Measurements from ENCODE around the gene AURKB.
"Not testable (repeated sequence)": the region's sequence is repeated elsewhere in the genome, so short reads cannot be mapped to it uniquely, and the experiment has no call there.

AURKB gene

DNA sequence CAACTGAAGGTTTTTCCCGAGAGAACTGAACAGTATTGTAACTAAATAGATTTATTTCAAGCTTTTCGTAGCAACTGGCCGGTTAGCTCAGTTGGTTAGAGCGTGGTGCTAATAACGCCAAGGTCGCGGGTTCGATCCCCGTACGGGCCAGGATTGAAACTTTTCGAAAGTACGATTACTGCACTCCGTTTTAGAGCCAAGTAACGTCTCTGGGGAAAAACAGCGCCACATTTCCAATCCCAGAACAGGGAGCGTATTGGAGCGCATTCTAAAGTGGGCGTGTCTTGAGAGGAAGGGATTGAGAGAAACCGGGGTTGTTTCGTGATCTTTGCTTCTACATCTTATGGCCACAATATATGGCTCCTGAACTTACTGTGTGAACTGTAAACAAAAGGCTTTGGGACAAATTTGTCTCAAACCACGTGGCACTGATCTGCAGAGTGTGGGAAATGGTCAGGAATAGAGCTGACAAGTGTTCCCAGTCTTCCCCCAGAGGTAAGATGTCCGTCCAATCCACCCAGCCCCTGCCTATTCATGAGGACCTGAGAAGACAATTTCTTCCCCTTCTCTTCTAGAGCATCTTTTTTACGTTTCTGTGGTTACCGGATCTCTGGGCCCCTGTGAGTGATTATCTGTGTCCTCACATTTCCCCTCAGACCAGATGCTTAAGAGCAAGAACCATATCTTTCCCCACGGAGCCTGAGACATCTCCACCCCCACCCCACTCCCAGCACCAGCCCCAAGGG is 22.7 kb downstream of the AURKB start:
- DNase-seq (ENCODE audit: low spot score) = peak; percentile 71

DNA sequence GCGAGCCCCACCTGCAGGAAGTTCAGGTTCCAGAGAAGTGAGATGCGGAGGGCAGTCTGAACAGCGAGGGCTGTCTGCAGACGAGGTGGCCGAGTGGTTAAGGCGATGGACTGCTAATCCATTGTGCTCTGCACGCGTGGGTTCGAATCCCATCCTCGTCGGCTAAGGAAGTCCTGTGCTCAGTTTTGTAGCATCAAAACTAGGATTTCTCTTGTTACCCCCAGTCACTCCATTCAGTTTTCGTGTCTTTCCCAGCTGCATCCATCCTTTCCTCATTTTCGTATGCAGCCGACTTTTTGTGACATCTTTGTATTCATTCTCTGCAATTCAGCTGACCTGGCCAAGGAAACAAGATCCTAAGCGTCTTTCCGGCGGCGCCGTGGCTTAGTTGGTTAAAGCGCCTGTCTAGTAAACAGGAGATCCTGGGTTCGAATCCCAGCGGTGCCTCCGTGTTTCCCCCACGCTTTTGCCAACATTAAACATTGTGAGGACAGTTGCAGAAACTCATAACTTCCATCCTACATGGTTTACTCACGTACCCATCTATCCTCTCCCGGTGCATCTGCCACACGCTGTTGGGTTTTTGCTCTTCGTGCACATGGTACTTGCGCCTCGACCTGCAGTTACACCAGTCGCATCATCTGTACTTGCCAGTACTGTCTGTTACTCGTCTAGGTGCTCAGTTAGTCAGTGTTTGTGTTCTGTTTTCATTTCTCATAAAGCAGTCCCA is 23.4 kb downstream of the AURKB start:
- DNase-seq (ENCODE audit: low spot score) = peak; percentile 68

DNA sequence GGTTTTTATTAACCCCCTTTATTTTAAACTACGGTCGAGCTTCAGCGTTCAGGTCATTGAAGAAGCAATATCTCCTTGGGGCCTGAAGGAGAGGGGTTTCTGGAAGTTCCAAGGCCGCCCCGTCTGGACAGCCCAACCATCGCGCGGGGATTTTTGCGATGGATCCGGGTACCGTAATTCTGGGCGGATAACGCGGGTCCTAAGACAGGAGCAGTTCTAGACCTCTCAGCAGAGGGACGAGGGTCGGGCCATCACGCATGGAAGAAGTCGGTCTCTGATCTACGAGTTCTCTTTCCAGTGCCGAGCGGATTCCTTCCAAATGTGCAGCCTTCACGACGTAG is 24.0 kb downstream of the AURKB start:
- DNase-seq (ENCODE audit: low spot score) = no peak

DNA sequence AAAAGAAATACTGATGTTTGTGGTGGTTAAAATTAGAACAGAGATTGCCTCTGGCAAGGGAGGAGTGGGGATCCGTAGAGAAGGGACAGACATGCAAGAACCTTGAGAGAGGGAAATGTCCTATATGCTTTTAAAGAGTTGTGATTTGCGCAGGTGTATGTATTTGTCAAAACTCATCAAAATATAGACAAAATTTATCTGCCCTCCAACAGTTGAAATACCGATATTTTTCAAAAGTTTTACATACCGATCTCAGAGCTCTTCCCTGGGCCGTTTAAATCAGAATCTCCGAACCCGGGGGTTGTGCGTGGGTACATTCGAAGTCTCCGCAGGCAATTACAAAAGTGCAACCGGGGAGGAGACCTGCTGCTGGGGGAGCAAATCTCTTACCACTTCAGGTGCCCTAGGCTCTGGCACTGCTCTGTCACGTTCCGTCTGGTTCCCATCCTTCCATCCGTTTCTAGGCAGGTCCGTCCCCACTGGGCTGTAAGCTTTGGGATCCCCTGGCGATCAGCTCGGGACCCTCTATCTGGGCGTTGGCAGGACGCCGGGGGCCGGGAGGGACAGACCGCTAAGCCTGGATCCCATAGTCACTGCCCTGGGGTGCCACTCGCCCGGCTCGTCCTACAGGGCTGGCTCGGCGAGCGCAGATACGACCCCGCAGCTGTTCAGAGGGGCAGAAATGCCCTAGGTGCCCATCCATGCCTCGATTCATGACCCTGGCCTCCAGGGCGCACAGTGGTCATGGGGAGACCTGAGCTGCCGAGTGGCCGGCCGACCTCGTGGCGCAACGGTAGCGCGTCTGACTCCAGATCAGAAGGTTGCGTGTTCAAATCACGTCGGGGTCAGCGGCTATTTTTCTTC is 24.6 kb downstream of the AURKB start:
- peak; percentile 69 for DNase-seq (ENCODE audit: low spot score)

DNA sequence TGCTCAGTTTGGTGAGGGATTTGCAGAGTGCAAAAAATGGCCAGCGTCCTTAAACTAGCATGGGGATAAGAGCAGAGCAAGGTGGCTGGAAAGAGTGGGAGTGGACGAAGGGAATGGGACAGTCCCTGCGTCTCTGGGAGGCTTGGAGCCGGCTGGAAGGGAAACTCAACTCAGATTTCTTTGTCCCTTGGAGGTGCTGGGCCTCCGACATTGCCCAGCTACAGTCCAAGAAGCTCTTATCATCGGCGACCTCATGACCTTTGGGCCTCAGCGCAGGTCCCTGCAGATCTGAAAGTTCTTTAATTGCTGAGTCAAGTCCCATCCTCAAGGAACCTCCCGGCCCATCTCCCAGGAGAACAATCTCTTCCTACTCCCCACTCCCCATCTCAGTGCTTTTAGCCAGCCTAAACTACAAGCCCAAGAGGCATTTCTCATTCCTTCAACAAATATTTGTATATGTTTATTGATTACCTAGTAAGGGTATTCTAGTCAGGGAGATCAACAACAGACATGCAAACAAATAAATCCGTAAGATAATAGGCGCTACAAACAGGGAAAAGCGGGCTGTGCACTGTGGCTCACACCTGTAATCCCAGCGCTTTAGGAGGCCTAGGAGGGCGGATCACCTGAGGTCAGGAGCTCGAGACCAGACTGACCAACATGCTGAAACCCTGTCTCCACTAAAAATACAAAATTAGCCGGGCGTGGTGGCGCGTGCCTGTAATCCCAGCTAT is 33.2 kb downstream of the AURKB start:
- no peak for DNase-seq (ENCODE audit: low spot score)

DNA sequence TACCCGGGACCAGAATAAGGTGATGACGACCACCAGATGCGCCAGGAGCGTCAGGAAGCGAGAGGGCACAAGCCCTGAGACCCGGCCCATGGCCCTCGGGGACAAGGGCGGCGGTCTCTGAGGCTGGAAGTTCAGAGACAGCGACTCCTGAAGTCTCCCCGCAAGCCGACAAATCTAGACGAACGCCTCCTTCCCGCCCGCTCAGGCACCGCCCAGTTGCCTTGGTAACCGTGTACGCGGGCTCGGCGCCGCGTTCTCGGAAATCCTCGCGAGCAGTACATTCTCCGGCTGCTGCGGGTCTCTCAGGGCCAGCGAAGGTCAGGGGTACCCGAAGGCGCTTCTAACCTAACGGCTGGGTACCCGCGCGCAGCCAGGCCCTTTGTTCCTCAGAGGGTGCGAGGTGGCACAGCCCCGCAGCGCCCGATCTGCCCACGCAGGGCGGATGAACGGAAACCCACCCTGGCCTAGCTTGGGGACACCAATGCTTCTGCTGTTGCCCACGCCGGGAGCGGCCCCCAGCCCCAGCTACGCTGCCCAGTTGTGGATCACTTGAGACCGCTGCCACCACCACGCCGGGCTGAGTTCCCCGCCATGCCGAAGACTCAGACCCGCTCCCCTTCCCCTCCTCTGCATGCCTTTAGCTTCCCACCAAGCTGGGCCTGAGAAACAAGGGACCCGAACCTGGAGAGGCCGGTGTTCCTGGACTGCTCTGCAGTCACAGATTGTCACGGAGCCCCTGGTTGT is 34.0 kb downstream of the AURKB start, which contains the start of gene TMEM107:
Gene TMEM107, minus strand, starts transcription at position 184 of the 744 bp plus-strand sequence. Its CDS starts 94 bp downstream, at position 90.
- peak; percentile 79 for DNase-seq (ENCODE audit: low spot score)

DNA sequence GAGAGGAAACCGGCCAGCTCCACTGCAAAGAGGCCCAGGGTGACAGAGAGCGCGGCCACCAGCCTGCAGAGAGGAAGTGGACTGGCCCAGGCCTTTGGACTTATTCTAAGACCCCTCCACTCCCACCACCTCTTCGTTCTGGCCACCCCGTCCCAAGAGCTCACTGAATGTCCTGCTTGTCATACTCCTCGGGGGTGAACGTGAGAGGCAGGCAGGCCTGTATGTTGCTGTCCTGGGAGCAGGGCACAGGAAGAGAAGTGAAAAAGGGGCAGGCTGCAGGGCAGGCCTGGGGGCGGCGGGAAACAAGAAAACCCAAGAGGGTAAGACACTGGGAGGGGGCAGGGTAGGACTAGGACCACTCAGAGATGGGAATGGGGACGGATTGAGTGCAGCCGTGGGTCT is 34.6 kb downstream of the AURKB start:
- no peak for DNase-seq (ENCODE audit: low spot score)

DNA sequence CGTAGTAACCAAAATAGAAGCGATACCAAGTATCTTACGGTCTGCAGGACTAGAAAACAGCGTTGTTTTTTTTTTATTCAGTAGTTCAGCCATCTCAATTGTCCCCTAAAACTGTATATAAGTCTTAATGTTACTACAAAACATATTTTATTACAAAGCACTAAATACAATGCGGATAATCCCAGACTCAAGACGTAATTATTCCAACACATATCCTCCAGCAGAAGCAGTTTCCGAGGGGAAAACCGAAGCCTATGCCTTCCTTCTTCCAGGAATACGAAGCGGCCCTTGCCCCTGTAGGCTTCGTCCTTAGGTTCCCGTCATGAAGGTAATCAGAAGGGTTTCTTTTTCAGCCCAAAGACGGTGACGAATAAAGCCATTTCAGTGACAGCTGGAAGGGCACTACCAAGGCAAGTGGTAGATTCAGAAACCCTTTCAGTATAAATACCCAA is 36.5 kb downstream of the AURKB start:
- DNase-seq (ENCODE audit: low spot score) = no peak

DNA sequence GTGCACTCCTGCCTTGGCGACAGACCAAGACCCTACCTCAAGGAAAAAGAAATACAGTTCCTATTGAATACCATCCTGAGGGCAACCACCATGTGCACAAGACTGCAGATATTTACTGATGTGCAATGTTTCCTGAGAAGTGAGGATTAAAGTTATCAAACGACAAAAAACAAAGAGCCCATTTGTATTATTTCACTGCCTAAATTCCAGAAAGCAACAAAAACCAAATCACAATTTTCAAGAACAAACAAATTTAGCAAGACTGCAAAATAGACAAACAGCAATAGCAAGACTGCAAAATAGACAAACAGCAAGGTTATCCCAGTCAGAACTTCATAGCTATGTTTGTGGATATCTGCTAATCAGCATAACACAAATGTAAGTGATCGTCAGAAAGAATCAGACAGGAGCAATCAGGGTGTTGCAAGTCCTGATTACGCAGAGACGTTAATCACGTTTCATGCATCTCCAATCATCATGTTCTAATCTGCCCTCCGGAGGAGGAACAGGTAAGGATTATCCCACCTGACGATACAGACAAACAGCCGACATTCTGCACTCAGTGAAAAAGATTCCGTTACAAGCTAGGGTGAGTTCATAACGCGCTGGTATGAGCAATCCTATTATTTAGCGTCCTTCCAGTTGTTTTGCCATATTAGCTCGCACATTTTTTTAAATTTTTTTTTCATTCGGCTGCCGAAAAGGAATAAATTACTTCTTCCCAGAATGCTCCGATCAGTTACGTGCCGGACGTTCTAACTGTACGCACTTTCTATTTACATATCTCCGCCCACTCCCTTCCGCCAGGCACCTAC is 37.1 kb downstream of the AURKB start:
- peak; percentile 80 for DNase-seq (ENCODE audit: low spot score)

DNA sequence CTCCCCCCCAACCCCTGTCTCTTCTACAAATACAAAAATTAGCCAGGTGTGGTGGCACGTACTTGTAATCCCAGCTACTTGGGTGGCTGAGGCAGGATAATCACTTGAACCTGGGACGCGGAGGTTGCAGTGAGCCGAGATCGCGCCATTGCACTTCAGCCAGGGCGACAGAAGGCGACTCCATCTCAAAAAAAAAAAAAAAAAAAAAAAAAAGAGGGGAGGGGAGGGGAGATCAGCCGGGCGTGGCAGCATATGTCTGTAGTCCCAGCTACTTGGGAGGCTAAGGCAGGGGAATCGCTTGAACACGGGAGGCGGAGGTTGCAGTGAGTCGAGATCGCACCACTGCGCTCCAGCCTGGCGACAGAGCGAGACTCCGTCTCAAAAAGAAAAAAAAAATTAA is 40.2 kb downstream of the AURKB start:
- DNase-seq (ENCODE audit: low spot score) = not testable (repeated sequence)

DNA sequence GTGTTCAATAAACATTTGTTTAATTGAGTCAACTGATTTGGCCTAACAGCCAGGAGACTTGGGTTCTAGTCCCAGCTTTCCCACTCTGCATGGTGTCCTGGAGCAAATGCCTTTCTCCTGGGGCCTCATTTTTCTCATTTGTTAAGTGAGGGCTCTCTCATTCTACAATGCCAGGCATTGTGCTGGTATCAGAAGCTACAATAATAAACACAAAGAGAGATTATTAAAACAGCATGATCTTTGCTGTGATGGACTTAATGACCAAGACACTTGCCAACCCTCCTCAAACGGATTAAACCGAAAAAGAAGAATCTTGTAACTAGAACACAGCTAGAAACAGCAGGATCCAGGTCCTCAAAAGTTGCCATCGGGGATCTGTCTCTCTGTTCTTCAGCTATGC is 42.8 kb downstream of the AURKB start:
- DNase-seq (ENCODE audit: low spot score) = no peak

DNA sequence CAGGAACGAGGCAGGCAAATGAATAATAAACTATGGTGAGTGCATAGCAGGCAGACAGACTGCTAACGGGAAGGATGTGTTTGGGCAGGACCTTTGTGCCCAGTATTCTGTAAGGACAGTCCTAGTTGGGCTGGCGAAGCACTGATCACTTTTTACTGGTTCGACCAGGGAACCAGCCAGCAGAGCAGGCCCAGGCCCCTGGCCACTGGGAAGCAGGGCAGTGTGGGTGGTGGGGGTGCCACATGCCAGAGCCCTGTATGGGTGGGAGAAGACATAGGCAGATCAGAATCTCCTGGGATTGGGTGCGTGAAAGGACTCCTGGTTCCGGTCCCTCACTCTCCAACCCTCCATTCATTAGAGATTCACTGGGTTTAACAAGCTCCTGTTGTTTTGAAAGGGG is 43.6 kb downstream of the AURKB start:
- DNase-seq (ENCODE audit: low spot score) = no peak

DNA sequence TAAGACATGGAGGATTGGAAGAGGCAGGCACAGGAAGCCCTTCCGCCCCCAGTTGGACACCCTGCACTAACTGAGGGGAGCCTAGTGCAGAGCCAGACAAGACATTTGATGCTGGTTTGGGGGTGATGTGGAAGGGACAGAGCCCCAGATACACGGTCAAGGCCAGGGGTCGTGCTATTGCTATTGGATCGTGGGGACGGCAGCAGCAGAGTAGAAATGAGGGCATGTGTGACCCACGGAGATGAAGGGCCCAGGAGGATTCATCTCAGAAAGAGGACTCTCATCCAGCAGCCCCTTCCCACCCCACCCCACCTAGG is 45.6 kb downstream of the AURKB start:
- no peak for DNase-seq (ENCODE audit: low spot score)

DNA sequence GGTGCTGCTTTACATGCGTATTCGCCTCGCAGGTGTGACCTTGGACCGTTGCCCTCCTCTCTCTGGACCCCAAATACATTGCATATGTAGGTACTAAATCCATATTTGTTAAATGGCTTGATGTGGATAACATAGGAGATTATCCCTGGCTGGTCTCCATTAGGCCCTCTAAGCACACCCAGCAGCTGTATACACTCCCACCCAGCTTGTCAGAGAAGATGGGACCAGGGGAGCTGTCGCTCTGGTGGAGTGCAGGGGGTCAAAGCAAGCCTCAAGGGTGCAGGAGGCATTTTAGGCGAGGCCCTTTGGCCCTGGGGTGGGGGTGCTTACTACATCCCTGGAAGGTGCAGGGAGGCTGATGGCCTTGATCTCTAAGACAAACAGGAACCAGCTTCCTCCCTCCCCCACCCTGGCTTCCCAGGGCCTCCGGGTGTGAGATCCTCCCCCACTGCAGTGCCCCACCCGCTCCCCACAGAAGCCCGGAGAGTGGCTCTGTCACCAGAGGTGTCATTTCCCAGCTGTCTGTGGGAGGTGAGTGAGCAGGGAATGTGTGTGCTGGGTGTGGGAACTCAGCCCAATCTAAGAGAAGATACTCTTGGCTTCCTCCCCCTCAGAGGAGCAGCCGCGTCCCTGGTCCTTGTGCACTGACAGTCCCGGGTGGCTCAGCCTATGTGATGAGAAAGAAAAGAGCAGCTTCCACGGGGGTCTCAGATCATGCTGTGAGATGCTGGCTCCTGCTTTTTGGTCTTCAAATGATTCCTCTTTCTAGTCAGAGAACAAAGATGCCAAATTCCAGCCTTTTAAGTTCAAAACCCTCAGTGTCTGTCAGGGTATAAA is 46.2 kb downstream of the AURKB start:
- no peak for DNase-seq (ENCODE audit: low spot score)

DNA sequence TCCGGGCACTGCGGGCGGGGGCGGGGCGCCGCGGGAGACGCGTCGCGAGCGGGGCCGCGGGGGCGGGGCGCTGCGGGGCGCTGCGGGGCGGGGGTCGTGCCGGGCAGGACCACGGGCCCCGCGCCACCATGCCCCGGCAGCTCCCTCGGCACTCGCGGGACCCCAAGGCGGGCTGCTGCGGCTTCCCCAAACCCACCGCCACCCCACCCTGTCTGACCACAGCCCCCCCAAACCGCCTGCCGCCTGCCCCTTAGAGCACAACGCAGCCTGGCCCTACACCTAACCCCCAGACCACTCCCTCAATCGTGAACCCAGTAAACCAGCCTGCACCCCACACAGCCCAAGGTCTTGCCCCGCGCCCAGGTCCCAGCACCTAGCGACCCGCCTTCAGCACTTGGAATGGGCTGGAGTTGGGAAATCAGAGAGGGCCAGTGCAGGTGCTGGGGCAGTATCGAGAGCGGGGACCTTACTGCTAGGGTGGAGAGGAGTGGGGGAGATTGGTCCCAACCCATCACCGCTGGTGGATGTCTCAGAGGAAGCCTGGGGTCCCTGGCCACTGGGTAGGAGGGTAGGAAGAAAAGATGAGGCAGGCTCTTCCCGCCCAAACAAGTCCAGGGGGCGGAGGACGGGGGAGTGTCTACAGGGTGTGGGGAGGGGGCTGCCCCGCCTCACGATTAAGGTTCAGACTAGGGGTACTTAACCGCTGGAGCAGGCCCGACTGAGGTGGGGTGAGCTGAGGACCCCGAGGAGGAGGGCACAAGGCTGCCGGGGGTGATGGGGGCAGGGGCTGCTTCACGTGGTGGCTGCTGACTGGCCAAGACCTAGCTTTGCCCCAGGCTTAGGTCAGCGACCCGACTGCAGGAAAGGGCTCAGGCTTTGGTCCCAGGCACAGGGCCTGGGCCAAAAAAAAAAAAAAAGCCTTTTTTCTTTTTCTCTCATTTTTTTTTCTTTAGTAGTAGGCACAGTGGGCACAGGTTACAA is 47.1 kb downstream of the AURKB start:
- no peak for DNase-seq (ENCODE audit: low spot score)

DNA sequence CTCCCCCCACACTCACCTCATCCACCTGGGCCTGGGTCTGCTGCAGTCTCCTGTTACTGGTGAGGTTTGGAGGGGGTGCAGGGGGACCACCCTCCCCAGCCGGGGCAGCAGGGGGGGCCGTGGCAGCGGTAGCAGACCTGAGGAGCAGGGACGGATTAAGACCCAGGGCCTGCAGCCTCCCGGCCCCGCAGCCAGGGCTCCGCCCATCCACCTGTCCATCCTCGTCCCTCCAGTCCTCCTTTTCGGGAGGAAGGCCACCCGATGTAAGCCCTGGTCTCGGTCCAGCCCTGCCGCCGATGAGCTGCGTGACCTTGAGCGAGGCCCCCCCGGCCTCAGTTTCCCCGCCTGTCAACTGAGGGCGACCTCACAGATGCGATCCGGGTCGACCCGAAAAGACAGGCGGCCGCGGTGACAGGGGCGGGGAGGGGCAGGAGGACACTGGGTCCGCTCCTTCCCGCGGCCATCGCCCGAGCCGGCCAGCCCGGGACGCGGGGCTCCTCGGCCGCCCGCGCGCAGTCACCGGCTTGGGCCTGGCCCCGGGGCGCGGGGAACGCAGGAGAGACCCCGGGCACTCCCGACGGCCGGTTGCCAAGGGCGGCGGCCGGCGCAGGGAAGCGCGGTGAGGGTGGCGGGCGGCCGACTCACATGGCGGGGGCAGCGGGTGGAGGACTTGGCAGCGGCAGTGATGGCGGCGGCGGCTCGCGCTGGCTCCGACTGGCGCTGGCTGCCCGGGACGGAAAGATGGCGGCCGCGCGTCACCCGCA is 48.0 kb downstream of the AURKB start, which contains the start of gene VAMP2:
Gene VAMP2, minus strand, starts transcription at position 716 of the 764 bp plus-strand sequence. Its CDS starts 69 bp downstream, at position 647.
- peak; percentile 81 for DNase-seq (ENCODE audit: low spot score)

All from germinal center (tissue), 1 donor.